Glutamatergic neuron (in vitro differentiated cells): Measurements from ENCODE around the gene CYP2D6. TPM values are rescaled to one million over a fixed set of nuclear protein-coding genes. Genes with fewer than 3 reads are reported as not detected.

Experiments used
- DNase-seq: peaks from one replicate; pipeline ENCODE4 v3.0.0; 2022
- H3K27ac Mint-ChIP-seq: one replicate; pipeline ENCODE4 v1.8.0; 2020; ENCODE audit warnings: mild to moderate bottlenecking, mixed read lengths, inconsistent platforms; ENCODE audit not compliant: unreplicated experiment
- H3K27me3 Mint-ChIP-seq: one replicate; pipeline ENCODE4 v1.8.0; 2020; ENCODE audit warnings: mild to moderate bottlenecking, moderate library complexity, mixed read lengths, inconsistent platforms; ENCODE audit not compliant: unreplicated experiment
- H3K36me3 Mint-ChIP-seq: one replicate; pipeline ENCODE4 v1.8.0; 2020; ENCODE audit warnings: mild to moderate bottlenecking, mixed read lengths, inconsistent platforms; ENCODE audit not compliant: unreplicated experiment
- H3K4me1 Mint-ChIP-seq: one replicate; pipeline ENCODE4 v1.8.0; 2020; ENCODE audit warnings: mild to moderate bottlenecking, low read depth, mixed read lengths, inconsistent platforms; ENCODE audit not compliant: unreplicated experiment
- H3K4me3 Mint-ChIP-seq: one replicate; pipeline ENCODE4 v1.8.0; 2020; ENCODE audit warnings: mild to moderate bottlenecking, mixed read lengths, inconsistent platforms; ENCODE audit not compliant: unreplicated experiment
- H3K9me3 Mint-ChIP-seq: one replicate; pipeline ENCODE4 v1.8.0; 2020; ENCODE audit warnings: mild to moderate bottlenecking, moderate library complexity, mixed read lengths, inconsistent platforms; ENCODE audit not compliant: unreplicated experiment
- CTCF ChIP-seq: fragments of 200-600 bp; sonication (generic); IDR thresholded peaks from one replicate; pipeline ENCODE4 v1.5.0; 2021; ENCODE audit not compliant: partially characterized antibody, unreplicated experiment
- total RNA-seq: library from RNA; stranded (reverse); fragmentation: NEBNext Ultra II Directional; extraction: Animal tissue kit (Norgen Biotek cat#: 25700); gene quantifications from one replicate; pipeline ENCODE4 v1.2.1, GENCODE V29; 2021; ENCODE audit not compliant: unreplicated experiment

Gene CYP2D6
- total RNA-seq, 1 donor from 2014 or later: 15.9 TPM

GRCh38 chr22:42090596-42091454, 39.8 kb downstream of the CYP2D6 start, which contains the start of gene NDUFA6:
Gene NDUFA6, minus strand, starts transcription at chr22:42090772. Its CDS starts 28 bp downstream, at chr22:42090744.
- Mint-ChIP-seq H3K4me3 (peak within 1 kb of the TSS; percentile 97), H3K4me1 (peaks cover 2% of the 10 kb centered on the region), H3K9me3 (peaks cover 8% of the 10 kb centered on the region), H3K36me3 (peaks cover 11% of the 10 kb centered on the region), H3K27me3 (peaks cover 4% of the 10 kb centered on the region), H3K27ac (peak within 1 kb of the TSS; percentile 99)
- TF ChIP-seq CTCF: peak; percentile 77
- peak; percentile 97 for DNase-seq

GRCh38 chr22:42086051-42086450, 44.6 kb downstream of the CYP2D6 start:
- no peak overlapping the region for H3K27ac Mint-ChIP-seq
- peaks cover 3% of the 10 kb centered on the region for H3K27me3 Mint-ChIP-seq
- peaks cover 13% of the 10 kb centered on the region for H3K9me3 Mint-ChIP-seq
- no peak overlapping the region for H3K4me3 Mint-ChIP-seq
- peaks cover 11% of the 10 kb centered on the region for H3K36me3 Mint-ChIP-seq
- H3K4me1 Mint-ChIP-seq: peaks cover 2% of the 10 kb centered on the region
- DNase-seq: no peak
- no peak for TF ChIP-seq CTCF

GRCh38 chr22:42084874-42085273, 45.7 kb downstream of the CYP2D6 start:
- Mint-ChIP-seq H3K27ac (no peak overlapping the region), H3K27me3 (peaks cover 2% of the 10 kb centered on the region), H3K4me3 (no peak overlapping the region), H3K9me3 (peaks cover 10% of the 10 kb centered on the region), H3K36me3 (peaks cover 11% of the 10 kb centered on the region), H3K4me1 (peaks cover 4% of the 10 kb centered on the region)
- TF ChIP-seq CTCF: no peak
- DNase-seq: no peak

GRCh38 chr22:42083119-42083518, 47.5 kb downstream of the CYP2D6 start:
- Mint-ChIP-seq H3K9me3 (peaks cover 12% of the 10 kb centered on the region), H3K36me3 (no peaks in the 10 kb centered on the region), H3K27me3 (peaks cover 5% of the 10 kb centered on the region)

More at GRCh38 chr22:42083119-42083518, 47.5 kb downstream of the CYP2D6 start:
- Mint-ChIP-seq H3K27ac (no peak overlapping the region), H3K4me3 (no peak overlapping the region), H3K4me1 (peaks cover 7% of the 10 kb centered on the region)
- no peak for DNase-seq
- TF ChIP-seq CTCF: no peak
